ENCODE measurements around the gene ELAVL4.

ELAVL4 gene

DNA sequence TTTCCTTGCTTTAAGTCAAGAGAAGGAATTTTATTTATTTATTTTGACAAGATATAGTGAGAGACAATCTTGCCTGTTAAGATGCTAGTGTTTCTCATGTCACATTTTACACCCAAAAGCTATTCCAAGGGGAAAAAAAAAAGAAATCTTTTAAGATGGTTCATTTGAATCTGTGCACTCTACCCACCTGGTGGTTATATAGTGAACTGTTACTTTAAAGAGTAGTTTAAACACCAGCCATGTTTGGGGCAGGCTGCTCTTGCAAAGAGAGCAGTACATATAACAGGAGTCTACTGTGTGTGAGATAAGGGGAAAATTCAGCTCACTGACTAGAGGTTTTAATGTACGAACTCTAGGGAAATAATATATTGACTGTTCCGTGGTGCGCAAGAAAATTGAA, 3.3 kb upstream of the ELAVL4 start:
- no peak overlapping the region for H3K4me3 ChIP-seq (ENCODE audit: low read length)
- TF ChIP-seq, protein P1, sequence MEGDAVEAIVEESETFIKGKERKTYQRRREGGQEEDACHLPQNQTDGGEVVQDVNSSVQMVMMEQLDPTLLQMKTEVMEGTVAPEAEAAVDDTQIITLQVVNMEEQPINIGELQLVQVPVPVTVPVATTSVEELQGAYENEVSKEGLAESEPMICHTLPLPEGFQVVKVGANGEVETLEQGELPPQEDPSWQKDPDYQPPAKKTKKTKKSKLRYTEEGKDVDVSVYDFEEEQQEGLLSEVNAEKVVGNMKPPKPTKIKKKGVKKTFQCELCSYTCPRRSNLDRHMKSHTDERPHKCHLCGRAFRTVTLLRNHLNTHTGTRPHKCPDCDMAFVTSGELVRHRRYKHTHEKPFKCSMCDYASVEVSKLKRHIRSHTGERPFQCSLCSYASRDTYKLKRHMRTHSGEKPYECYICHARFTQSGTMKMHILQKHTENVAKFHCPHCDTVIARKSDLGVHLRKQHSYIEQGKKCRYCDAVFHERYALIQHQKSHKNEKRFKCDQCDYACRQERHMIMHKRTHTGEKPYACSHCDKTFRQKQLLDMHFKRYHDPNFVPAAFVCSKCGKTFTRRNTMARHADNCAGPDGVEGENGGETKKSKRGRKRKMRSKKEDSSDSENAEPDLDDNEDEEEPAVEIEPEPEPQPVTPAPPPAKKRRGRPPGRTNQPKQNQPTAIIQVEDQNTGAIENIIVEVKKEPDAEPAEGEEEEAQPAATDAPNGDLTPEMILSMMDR (conservative IDR thresholded peaks at IDR 0.05; ENCODE audit: low read length): no peak
- no peak for DNase-seq (ENCODE audit: low read depth)

DNA sequence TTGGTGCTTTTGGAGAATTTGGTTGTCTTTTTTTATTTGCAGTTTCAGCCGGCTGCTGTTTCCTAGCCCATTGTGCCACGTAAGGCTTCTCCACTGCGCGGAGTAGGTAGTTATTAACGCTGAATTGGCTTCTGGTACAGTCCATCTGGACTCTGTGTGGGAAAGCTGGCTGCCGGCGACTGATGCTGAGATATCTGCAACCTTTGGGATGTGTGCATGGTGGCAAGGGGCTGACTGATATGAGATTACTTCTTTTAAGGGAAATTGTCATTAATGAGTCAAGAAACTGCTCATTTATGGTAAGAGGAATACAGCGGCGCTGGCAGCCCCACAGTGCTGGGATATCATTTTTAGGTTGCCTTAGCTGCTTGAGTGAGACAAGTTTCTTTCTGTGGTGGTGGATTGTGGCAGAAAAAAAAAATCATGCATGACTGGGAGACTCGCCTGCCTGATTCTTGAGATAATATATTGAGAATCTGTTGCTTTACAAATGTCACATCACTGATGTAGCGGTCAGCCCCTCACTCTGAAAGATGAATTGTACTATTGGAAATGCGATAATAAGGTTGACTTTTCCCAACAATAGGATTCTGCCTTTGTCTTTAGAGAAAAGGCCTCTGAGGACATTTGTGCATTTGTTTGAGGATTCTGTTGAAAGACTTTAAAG, 2.5 kb upstream of the ELAVL4 start:
- DNase-seq (ENCODE audit: low read depth): no peak
- TF ChIP-seq, protein P1 (conservative IDR thresholded peaks at IDR 0.05; ENCODE audit: low read length): no peak
- no peak overlapping the region for H3K4me3 ChIP-seq (ENCODE audit: low read length)

DNA sequence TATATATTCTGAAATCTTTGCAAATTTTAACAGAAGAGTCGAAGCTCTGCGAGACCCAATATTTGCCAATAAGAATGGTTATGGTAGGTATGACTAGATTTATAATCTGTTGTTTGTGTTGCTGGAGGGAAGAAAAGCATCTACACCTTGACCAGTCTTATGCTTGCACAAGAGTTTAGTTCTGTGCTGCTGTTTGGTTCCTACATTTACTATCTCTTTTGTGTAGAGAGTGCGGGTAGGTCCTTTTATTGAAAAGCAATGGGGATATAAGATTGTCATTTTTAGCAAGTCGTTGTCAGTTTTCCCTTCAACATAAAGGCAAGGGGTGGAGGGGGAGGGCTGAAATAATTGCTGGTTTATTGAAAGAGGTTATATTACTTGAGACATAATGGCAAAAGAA, 396 bp downstream of the ELAVL4 start:
- TF ChIP-seq, protein P1 (conservative IDR thresholded peaks at IDR 0.05; ENCODE audit: low read length): no peak
- no peak for DNase-seq (ENCODE audit: low read depth)
- H3K4me3 ChIP-seq (ENCODE audit: low read length): no peak overlapping the region

DNA sequence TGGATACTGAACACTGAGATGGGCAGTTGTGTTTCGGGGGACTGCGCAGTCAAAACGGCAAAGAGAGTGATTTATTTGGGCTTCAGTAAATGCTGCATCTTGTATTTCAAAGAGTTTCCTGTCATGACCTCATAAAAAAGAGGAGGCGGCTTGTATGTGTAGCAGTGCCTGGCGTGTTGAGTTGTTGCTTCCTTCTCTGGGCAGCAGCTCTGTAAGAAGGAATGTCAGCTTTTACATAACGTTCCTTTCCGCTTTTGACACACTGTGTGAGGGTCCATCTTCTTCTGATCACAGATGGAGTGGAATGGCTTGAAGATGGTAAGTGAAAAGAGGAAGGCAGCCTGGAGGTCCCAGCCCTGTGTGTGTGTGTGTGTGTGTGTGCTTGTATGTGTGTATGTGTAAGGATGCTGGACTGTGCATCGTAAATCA, 941 bp downstream of the ELAVL4 start:
- TF ChIP-seq, protein P1 (conservative IDR thresholded peaks at IDR 0.05; ENCODE audit: low read length): no peak
- DNase-seq (ENCODE audit: low read depth): peak; percentile 16

DNA sequence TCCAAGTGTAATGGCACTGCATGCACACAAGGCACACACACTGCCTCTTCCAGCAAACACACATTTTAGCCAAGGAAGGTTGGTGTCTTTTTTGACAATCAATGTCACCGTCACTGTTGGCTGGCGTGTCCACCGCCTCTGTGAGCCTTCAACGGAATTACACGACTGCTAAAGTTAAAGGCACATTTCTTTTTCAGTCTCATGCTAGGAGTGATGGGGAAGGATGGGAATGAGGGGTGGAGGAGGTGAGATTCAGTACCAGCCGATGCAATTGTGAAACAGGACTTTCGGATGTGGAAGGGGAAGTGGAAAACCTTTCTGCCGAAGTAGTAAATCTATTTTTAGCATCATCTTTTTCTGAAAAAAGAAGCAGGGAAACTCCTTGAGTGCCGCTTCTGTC, 1.4 kb downstream of the ELAVL4 start:
- no peak for DNase-seq (ENCODE audit: low read depth)
- H3K4me3 ChIP-seq (ENCODE audit: low read length): no peak overlapping the region
- TF ChIP-seq, protein P1 (conservative IDR thresholded peaks at IDR 0.05; ENCODE audit: low read length): no peak

More for the DNA sequence above, 941 bp downstream of the ELAVL4 start:
- no peak overlapping the region for H3K4me3 ChIP-seq (ENCODE audit: low read length)

DNA sequence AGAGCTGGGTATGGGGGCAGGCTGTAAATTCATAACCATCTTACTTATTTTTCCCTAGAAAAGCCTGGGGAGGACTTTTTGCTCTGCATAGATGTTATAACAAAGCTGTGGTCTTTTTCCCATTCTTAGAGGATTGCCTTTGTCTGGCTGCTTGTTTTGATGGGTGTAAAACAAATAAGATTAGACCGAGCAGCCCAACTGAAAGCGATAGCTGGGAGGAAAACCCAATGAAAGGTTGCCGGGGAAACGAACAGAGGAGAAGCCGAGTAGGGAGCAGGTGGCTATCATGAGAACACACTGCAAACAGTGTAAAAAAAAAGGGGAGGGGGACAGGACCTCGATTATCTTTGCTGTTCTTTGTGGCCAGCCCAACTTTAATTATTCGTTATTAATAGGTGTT, 1.9 kb downstream of the ELAVL4 start:
- DNase-seq (ENCODE audit: low read depth): no peak

DNA sequence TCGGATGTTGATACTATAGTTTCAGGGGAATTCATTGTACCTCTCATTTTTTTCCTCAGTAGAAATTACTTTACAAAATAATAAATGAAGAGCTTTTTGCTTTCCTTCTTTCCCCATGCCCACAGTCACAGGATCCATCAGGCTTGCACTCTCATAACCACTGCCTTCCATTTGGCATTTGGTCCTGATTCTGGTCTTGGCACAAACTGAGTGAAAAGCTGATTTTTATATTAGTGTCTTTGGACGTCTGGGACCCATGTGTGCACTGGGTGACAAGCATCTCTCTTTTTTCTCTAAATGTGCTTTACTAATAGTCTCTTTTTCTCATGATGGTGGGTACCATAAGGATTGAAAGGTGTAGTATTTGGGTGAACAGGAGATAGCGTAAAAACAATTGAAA, 2.8 kb downstream of the ELAVL4 start:
- TF ChIP-seq, protein P1 (conservative IDR thresholded peaks at IDR 0.05; ENCODE audit: low read length): no peak
- no peak for DNase-seq (ENCODE audit: low read depth)

More for the DNA sequence above, 1.9 kb downstream of the ELAVL4 start:
- TF ChIP-seq, protein P1 (conservative IDR thresholded peaks at IDR 0.05; ENCODE audit: low read length): no peak
- no peak overlapping the region for H3K4me3 ChIP-seq (ENCODE audit: low read length)

More for the DNA sequence above, 2.8 kb downstream of the ELAVL4 start:
- H3K4me3 ChIP-seq (ENCODE audit: low read length): no peak overlapping the region
